Cardiac muscle cell (in vitro differentiated cells and primary cell): ENCODE results near the gene TXNIP. TPM values are rescaled to one million over a fixed set of nuclear protein-coding genes. Genes with fewer than 3 reads are reported as not detected.

ENCODE experiments used
- DNase-seq, 2 donors: peaks; one replicate each; pipeline versions ENCODE4 v3.0.0 to v3.0.0-alpha.2; 2010 to 2017; ENCODE audit warnings: low read depth in 1 of 2, low spot score in 1 of 2
- H3K27ac ChIP-seq: fragments of 200-600 bp; sonication (generic); 2 replicates; pipeline ENCODE4 v1.5.1; 2016
- H3K27me3 ChIP-seq: fragments of 200-600 bp; sonication (generic); 2 replicates; pipeline ENCODE4 v1.6.0; 2016; ENCODE audit warnings: control low read depth
- H3K36me3 ChIP-seq: fragments of 200-600 bp; sonication (generic); 2 replicates; pipeline ENCODE4 v1.5.1; 2016; ENCODE audit warnings: control low read depth
- H3K4me1 ChIP-seq: fragments of 200-600 bp; sonication (generic); 2 replicates; pipeline ENCODE4 v1.8.1; 2017; ENCODE audit warnings: low read depth, mild to moderate bottlenecking, mixed run types
- H3K4me3 ChIP-seq: fragments of 200-600 bp; sonication (generic); 2 replicates; pipeline ENCODE4 v1.5.1; 2016; ENCODE audit warnings: mild to moderate bottlenecking
- H3K9me3 ChIP-seq: fragments of 200-600 bp; sonication (generic); 2 replicates; pipeline ENCODE4 v1.5.1; 2017; ENCODE audit warnings: low read depth, mild to moderate bottlenecking, control low read depth
- CTCF ChIP-seq: IDR thresholded peaks from 2 replicates; pipeline ENCODE4 v1.5.1; 2012; ENCODE audit warnings: low read depth, mild to moderate bottlenecking, low read length
- polyA plus RNA-seq: library from polyadenylated mRNA; unstranded; fragments of >200 nt; fragmentation: Nextera tagmentation; extraction: Ambion mirVana; gene quantifications from 2 replicates; pipeline ENCODE4 v1.2.1, GENCODE V29; 2016
- total RNA-seq: library from RNA; depleted of rRNA; stranded (reverse); fragments of >200 nt; gene quantifications from 2 replicates; pipeline ENCODE4 v1.2.3, GENCODE V29; 2016

The TXNIP gene
- total and polyA plus RNA-seq, 2 experiments from 2014 or later, result 172 to 260 TPM

- Histone ChIP-seq H3K36me3 (peaks cover 9% of the 10 kb centered on the region), H3K4me3 (no peak overlapping the region), H3K9me3 (no peaks in the 10 kb centered on the region), H3K27me3 (no peaks in the 10 kb centered on the region), H3K27ac (peak overlapping the region; percentile 78), H3K4me1 (peaks cover 23% of the 10 kb centered on the region)
- TF ChIP-seq CTCF, result no peak
- peak in 1 of 2 donors; percentile 49 for DNase-seq
Measured at GRCh38 chr1:145999321-146000024, 3.1 kb upstream of the TXNIP start.

- H3K9me3 ChIP-seq, result no peaks in the 10 kb centered on the region
- DNase-seq, result no peak
- peak overlapping the region; percentile 98 for H3K4me3 ChIP-seq
- H3K27me3 ChIP-seq, result no peaks in the 10 kb centered on the region
- TF ChIP-seq CTCF, result no peak
- peaks cover 33% of the 10 kb centered on the region for H3K4me1 ChIP-seq
- H3K27ac ChIP-seq, result peak overlapping the region; percentile 92
- peaks cover 27% of the 10 kb centered on the region for H3K36me3 ChIP-seq
Measured at GRCh38 chr1:145997718-145998023, 1.3 kb upstream of the TXNIP start.

- H3K4me3 ChIP-seq, result peak overlapping the region; percentile 98
- TF ChIP-seq CTCF, result no peak
- H3K9me3 ChIP-seq, result no peaks in the 10 kb centered on the region
- H3K4me1 ChIP-seq, result peaks cover 36% of the 10 kb centered on the region
- peaks cover 30% of the 10 kb centered on the region for H3K36me3 ChIP-seq
- peak overlapping the region; percentile 92 for H3K27ac ChIP-seq
- no peak for DNase-seq
- no peaks in the 10 kb centered on the region for H3K27me3 ChIP-seq
Measured at GRCh38 chr1:145997016-145997717, 788 bp upstream of the TXNIP start.

- Histone ChIP-seq H3K27ac (peak overlapping the region; percentile 92), H3K27me3 (no peaks in the 10 kb centered on the region), H3K4me1 (peaks cover 36% of the 10 kb centered on the region), H3K9me3 (no peaks in the 10 kb centered on the region), H3K36me3 (peaks cover 30% of the 10 kb centered on the region), H3K4me3 (peak overlapping the region; percentile 98)
- TF ChIP-seq CTCF, result no peak
- peak in 1 of 2 donors; percentile 39 for DNase-seq
Measured at GRCh38 chr1:145995964-145996432, 381 bp downstream of the TXNIP start.

- no peaks in the 10 kb centered on the region for H3K27me3 ChIP-seq
- H3K9me3 ChIP-seq, result no peaks in the 10 kb centered on the region
- H3K4me1 ChIP-seq, result peaks cover 36% of the 10 kb centered on the region
- DNase-seq, result no peak
- H3K4me3 ChIP-seq, result peak overlapping the region; percentile 98
- H3K27ac ChIP-seq, result peak overlapping the region; percentile 92
- peaks cover 30% of the 10 kb centered on the region for H3K36me3 ChIP-seq
- TF ChIP-seq CTCF, result no peak
Measured at GRCh38 chr1:145995148-145995881, 1.1 kb downstream of the TXNIP start.
